Activated gamma-delta T cell (primary cell): Measurements from ENCODE around the gene SGIP1.
"Not testable (repeated sequence)": the region's sequence is repeated elsewhere in the genome, so short reads cannot be mapped to it uniquely, and the experiment has no call there.

Experiments
- DNase-seq: peaks from one replicate; lab custom pipeline; 2025; lab: John Stamatoyannopoulos, UW

Gene SGIP1

DNA sequence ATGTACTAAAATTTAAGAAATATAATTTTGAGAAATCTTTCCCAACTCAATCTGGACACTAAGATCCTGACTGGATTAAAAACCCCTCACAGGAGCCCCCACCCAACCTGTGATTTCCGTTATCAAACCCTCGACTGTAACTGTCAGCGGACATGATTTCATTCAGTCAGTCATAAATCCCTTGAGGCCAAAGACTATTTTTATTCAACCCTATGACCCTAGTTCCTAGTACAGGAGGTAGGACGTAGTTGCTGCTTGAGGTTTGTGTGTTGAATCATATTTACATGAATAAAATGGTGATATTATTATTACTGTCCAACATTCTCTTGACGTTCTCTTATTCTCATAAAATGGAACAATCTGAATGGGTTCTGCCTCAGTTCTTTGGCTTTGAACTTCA lies 145.2 kb downstream of the SGIP1 start:
- no peak for DNase-seq

GRCh38 chr1:66681686-66682085 lies 147.7 kb downstream of the SGIP1 start:
- DNase-seq, result no peak

- no peak for DNase-seq
Observed at GRCh38 chr1:66682106-66682505, 148.2 kb downstream of the SGIP1 start.

- no peak for DNase-seq
Observed at GRCh38 chr1:66684353-66684752, 150.4 kb downstream of the SGIP1 start.

GRCh38 chr1:66685265-66685664 lies 151.3 kb downstream of the SGIP1 start:
- DNase-seq, result no peak

- DNase-seq, result no peak
Observed at GRCh38 chr1:66685670-66686069, 151.7 kb downstream of the SGIP1 start.

GRCh38 chr1:66686406-66686805 lies 152.5 kb downstream of the SGIP1 start:
- DNase-seq, result no peak

DNA sequence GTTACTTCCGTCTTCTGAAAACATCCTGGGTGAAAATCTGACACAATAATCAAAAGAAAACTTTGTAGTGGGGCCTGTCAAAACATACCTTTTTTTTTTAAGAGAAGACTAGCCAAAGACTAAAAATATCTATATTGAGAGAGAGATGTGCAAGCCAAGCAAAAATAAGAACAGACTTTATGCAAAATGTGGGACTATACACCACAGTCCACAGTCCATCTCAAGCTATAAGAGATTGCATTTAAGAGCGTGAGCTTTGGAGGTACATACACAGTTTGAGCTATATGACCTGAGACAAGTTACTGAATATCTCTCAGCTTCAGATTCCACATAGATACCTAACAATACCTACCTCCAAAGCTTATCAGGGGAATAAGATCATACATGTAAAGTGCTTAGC lies 153.4 kb downstream of the SGIP1 start:
- DNase-seq, result no peak

- DNase-seq, result no peak
Observed at GRCh38 chr1:66690666-66691381, 156.9 kb downstream of the SGIP1 start.

DNA sequence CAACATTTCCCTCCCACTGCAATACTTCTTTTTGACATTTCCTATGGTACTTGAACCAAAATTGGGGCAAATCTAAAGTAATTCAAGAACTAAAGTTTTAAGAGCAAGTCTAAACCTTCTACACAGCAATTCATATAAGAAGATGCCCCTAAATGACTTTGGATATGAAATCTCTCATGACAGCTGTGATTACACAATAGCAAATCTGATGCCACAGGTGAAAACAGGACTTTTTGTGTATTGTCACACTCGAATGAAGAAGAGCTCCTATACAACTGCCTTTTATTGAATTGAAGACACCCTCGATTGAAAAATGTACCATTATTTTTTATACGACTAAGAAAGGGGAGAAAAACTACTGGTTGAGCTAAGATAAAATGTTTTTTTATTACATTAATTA lies 158.7 kb downstream of the SGIP1 start:
- DNase-seq, result no peak

GRCh38 chr1:66693856-66694255 lies 159.9 kb downstream of the SGIP1 start:
- no peak for DNase-seq

DNA sequence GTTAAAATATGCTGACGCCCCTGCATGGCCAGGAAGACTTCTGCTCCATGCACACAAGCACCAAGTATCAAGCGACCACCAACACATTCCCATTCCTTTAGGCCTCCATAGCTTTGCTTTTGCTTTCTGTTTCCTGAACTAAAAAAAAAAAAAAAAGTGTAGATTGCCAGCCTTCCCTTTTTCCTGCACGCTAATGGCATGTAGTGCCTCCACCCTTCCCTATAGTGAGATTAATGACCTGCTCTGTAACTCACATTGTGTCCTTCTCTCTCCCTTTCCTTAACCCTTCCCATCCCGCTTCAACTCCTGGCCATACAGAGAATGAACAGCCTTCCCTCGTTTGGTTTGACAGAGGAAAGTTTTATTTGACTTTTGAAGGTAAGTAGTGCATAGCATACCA lies 161.2 kb downstream of the SGIP1 start:
- no peak for DNase-seq

DNA sequence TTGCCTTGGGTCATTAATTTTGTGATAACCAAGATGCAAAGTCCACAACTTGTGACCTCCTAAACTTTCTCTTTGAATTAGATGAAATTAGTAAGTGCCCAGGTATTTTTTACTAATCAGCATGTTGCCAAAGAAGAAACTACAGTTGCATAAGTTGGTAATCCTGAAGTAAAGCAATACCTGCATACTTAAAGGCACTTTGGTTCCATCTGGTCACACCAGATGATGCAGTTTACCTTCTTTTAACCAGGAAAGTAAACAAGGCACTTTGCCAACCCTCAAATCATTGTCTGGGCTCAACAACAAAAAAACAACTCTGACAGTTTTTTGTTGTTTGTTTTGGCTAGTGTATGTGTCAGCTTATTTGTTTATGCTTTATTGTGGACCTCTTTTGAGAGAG lies 162.8 kb downstream of the SGIP1 start:
- DNase-seq, result no peak

DNA sequence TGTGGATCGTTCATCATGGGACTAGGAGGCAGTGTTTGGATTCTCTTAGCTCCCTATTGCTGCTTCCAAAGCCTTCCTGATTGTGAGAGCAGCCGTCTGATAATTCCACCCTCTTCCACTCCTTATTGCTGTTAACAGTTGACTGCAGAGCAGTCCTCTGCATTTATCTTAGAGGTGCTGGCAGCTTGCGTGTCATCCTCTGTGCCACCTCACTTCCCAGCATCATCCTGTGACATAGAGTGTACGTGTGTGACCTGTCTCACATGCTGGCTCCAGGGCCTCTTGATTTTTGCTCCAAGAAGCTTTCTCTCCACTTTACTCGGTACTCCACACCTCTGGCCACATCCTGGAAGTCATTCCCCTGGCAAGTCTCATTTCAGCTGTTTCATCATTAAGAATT lies 165.3 kb downstream of the SGIP1 start:
- DNase-seq, result no peak

DNA sequence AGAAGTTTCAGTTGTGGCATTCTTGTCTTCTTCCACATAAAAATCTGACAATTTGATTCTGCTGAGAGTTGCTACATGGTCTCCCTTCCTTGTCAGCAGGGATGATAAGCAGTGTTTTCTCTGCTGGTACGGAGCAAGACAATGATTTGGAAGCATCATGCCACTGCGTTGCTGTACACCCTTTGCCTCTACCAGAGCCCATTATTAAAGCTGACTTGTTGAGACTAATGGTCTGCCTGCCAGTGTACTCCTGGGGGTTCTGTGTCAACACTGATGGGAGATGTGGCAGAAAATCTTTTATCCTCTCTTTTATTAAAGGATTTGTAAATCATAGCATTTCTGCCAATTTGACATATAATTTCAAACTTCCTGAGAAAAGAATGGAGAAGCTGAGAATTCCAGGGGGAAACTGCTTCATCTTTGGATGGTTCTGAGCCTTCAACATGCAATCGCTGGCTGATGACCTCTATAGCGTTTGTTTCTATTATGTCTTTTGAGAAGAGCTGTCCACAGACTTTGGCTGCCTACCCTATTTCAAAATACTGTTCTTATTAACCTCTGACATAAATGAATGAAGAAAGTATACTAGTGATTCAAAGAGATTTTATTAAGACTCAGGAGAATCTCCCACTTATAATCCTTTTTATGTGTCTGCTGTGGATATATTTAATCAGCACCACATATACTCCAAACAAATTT lies 170.4 kb downstream of the SGIP1 start:
- DNase-seq, result no peak

- no peak for DNase-seq
Observed at GRCh38 chr1:66705110-66705509, 171.2 kb downstream of the SGIP1 start.

GRCh38 chr1:66711420-66711819 lies 177.5 kb downstream of the SGIP1 start:
- no peak for DNase-seq

GRCh38 chr1:66712839-66713238 lies 178.9 kb downstream of the SGIP1 start:
- DNase-seq, result no peak

DNA sequence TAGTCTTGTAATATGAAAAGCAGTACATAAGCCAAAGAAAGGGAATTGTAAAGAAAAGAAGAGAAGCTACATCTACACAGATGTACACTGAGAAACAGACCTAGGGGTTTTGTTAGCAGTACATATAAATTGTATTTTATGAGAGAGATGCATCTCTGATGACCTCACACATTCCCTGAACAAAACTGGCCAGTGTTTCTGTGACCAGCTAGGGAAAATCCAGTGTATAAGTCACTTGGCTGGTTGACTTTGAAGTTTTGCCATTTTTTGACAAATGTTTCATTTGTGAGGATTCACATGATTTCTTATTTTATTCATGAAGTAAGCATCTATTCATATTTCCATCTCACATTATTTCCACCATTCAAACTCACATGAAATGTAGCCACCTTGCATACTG lies 190.0 kb downstream of the SGIP1 start:
- DNase-seq, result no peak

GRCh38 chr1:66725885-66726665 lies 192.1 kb downstream of the SGIP1 start:
- DNase-seq, result no peak

DNA sequence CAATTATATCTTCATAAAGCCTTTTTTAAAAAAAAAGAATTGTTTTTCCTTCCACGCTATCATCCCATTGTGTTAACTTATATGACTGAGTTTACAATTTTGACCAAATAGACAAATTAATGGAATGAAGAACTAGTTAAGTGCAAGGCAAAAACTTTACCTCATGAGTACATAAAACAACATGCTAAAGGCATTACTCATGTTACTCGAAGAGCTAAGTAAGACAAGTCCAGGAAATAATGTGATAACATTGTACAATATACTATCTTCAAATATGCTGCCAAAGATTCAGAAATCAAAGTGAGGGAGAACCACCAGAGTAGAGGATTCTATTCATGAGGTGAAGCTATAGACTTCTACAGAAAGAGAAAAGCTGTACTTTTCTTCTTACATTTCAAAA lies 194.1 kb downstream of the SGIP1 start:
- DNase-seq, result no peak

DNA sequence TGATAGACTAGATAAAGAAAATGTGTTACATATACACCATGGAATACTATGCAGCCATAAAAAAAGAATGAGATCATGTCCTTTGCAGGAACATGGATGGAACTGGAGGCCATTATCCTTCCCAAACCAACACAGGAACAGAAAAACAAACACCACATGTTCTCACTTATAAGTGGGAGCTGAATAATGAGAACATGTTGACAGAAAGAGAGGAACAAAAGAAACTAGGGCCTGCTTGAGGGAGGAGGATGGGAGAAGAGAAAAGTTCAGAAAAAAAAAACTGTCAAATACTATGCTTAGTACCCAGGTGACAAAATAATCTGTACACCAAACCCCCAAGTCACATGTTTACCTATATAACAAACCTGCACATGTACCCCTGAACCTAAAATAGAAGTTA lies 194.8 kb downstream of the SGIP1 start:
- not testable (repeated sequence) for DNase-seq

- DNase-seq, result no peak
Observed at GRCh38 chr1:66729119-66729518, 195.2 kb downstream of the SGIP1 start.
